Stimulated activated CD4-positive, alpha-beta T cell treated with anti-CD3 and anti-CD28 coated beads, TNF-alpha, amount 100 ng/mL, for 1 hour (primary cell): Measurements from ENCODE around the gene BCAS3.
"Not testable (repeated sequence)": the region's sequence is repeated elsewhere in the genome, so short reads cannot be mapped to it uniquely, and the experiment has no call there.

ENCODE experiments used
- DNase-seq, 3 donors: peaks; one replicate each; pipeline ENCODE4 v3.0.0-alpha.2; 2020; ENCODE audit warnings: low read depth in 3 of 3, low spot score in 1 of 3

BCAS3 gene

DNA sequence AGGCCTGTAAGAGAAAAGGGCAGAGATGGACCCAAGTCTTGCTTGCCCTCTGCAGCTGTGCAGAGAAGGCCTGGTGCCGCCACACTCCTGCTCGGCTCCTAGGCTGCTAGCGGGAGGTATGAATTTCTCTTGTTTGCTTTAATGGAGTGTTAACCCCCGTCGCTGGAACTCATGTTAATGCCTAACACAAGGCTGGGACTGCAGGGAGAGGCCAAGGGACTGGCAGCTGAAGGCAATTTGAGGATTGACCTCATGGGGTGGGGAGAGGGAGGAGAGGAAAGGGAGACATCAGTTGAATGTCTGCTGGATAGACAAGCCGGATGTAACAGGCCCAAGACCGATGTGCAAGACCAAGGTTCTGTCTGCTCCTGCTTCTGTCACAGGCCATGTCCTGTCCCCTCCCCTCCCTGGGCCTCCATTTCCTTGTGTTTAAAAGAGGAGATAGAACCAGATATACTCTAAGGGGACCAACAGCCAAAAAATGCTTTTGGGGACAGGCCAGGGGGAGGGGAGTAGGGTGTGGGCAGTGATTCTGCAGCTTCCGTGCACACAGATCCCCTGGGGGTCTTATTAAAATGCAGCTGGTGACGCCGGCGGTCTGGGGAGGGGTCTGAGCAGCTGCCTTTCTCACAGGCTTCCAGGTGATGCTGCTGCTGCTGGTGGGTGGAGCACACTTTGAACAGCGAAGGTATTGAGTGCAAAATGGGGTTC is 675.3 kb downstream of the BCAS3 start:
- DNase-seq = no peak

DNA sequence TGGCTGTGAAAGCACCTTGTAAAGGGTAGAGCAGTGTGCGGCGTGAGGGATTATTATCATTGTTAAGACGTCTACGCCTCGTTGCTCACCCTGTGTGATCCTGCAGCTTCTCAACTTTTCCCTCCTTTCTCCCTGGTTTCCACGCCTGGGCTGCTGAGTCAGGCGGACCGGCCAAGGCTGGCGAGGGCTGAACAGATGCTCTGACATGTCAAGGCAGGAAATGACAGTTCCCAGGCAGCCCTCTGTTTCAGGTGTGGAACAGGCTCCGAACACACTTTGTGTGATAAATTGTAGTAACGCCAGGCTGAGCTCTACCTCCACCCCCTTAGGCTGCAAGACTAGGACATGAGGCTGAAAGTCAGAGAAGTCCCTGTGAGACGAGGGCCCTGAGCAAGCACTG is 676.0 kb downstream of the BCAS3 start:
- no peak for DNase-seq

DNA sequence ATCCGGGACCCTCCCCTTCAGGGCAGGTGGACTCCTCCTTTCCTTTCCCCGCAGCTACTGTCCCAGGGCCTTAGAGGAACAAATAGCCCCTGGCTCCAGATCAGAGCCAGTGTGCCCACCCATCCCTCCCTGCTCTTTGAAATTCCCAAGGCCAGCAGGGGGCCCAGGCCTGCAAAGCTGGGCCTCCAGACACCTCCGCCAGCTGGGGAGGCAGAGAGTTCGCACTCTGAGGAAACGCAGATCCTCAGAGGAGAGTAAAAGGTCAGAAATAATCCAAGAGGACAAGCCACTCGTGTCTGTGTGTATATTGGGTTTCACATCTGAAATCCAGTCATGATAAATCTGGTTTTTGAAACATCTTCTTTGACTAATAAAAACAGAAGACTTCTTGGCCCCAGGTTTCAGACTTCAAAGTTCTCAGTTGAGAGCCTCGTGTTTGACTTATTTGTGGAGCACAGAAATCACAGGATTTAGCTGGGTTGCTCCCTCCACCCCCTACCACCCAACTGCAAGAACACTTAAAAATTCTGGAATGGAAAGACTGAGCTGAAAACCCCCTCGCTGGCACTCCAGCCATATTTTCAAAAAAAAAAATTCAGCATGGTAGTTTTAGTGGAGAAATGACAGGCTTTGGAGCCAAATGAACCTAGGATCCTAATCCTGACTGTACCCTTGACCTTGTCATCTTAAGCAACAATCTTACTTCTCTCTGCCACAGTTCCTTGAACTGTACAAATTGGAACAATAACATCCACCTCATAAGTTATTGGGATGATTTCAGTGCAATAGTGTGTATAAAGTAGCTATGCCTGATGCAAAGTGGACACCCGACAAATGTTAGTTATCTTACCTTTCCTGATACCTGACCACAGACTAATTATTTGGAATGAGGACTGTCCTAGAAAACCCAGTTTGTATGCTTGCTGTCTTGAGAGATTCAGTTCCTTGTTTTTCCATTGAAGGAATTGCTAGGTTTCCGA is 677.5 kb downstream of the BCAS3 start:
- DNase-seq = no peak

DNA sequence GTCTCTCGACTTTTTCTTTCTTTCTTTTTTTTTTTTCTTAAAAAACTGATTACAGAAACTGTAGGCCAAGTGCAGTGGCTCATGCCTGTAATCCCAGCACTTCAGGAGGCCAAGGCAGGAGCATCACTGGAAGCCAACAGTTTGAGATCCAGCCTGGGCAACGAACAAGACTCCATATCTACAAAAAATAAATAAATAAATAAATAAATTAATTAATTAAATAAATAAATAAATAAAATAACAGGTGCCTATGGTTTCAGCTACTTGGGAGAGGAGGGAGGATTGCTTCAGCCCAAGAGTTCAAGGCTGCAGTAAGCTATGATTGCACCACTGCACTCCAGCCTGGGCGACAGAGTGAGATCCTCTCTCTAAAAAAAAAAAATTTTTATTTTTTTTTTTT is 679.4 kb downstream of the BCAS3 start:
- not testable (repeated sequence) for DNase-seq

DNA sequence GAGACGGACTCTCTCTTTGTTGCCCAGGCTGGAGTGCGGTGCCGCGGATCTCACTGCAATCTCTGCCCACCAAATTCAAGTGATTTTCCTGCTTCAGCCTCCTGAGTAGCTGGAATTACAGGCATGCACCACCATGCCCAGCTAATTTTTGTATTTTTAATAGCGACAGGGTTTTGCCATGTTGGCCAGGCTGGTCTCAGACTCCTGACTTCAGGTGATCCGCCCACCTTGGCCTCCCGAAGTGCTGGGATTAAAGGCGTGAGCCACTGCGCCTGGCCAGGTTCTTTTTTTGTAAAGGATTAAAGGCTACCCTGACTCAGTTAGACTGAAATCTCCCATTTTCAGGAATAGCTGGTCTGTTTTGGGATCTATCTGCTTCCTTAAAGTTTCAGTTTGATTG is 681.9 kb downstream of the BCAS3 start:
- not testable (repeated sequence) for DNase-seq

DNA sequence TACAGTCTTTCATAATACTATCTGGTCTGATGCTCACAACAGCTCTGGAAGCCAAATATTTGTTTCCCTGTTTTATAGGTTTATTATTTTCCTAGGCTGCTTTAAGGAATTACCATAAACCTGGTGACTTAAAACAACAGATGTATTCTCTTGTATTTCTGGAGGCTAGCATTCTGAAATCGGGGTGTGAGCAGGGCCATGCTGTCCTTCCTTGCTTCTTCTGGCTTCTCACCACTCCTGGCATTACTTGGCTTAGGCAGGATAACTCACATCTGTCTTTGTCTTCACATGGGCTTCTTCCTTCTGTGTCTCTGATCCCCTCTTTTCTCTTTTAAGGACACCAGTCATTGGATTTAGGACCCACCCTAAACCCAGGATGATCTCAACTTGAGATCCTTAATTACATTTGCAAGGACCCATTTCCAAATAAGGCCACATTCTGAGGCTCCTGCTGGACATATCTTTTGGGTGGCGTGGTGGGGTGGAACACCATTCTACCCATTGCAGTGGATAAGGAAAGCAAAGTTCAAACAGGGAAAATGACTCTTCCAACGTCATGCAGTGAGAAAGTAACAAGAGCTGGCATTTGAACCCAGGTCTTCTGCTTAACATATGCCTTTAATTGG is 682.8 kb downstream of the BCAS3 start:
- no peak for DNase-seq

DNA sequence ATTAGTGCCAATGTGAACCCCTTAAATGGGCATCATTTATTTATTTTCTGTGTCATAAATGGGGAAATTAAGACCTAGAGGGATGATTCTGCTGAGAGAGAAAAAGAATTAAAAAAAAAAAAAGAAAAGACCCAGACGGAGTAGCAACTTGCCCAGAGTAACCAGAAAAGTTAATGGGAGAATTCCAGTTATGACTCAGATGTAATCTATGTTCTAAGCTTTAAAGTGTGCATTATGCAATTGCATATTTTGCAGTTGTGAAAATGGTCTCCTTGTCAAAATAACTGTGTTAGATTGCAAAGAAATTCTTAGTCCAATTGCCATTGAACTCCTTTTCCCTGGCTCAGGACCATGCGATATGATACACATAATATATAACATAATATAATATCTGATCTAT is 683.4 kb downstream of the BCAS3 start:
- DNase-seq = no peak

DNA sequence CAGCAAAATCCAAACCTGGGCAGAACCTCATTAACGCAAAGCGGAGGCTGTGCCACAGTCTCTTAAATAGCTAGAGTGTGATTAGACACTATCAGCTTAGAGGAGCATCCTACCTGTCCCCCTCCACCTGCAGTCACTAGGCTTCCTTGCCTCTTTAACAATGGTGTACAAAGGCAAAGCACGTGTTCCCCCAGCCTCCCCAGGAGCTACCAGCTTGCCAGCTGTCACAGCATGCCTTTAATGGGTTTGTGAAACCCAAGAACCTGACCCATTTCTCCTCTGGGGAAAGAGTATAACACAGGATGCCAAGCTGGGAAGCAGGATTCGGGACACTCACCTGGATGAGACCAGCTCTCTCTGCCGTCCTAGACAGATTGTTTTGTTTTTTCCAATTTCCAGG is 684.7 kb downstream of the BCAS3 start:
- DNase-seq = no peak

DNA sequence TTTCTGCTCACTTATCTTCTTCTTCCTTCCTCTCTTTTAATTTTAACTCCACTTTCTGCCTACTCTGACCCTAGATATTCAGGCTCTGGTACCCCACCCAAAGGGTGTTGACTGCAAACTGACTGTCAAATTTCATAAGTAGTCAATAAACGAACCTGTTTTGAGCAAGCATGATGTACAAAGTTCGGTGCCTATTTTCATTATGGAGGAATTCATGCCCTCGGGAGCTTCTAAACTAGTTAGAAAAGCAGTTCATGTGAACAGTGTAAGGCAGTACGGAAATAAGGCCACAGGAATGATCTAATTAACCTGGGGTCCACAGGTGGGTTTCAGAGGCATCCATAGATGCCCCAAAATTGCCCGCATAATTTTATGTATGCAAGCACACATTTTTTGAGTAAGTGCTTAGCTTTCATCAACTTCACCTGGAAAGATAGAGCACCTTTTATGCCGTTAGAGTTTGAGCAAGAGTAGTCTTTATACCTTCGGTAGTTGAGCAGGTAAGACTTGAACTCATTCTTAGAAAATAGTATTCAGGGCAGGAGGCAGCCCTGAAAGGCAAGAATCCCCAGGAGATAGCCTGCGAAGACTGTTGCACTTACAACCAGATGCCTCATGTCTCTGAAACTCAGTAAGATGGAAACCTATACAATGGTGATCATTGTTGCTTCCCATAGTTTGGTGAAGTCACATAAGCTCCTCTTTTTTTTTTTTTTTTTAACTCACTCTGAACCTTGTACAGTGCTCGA is 685.4 kb downstream of the BCAS3 start:
- no peak for DNase-seq

DNA sequence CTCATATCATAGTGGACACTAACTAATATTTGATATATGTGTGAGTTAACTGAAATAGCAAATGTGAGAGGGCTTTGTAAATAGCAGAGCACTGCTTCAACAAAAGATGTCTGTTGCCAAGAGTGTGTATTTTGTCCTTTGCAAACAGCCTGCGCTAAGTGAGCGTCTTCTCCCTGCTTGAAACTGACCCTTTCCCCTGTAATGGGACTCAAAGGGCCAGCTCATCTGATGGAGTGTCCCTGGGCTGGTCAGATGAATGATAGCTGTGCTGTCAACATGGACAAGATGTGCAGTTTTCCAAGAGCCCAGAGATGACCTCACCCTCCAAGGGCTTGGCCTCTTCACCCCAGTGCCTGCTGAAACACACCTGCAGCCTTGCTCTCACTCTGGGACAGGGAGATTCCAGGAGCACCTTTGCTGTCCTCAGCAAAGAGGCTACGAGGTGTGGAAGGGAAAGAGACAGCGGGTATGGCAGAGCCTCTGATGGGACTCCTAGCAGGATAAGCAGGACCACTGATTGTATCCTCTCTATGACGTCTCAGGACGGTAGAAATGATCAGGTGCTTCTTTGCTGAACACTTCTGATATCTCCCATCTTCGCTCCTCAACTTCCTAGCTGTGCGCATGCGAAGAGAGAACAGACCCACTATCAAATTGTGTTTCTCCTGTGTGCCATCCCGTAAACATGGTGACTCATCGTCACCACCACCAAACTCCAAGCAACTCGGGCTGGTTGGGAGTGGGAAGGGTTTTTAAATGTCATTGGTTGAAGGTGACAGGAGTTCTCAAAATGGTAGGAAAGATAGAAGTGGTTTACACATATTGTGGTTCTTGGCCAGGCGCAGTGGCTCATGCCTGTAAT is 686.2 kb downstream of the BCAS3 start:
- no peak for DNase-seq

DNA sequence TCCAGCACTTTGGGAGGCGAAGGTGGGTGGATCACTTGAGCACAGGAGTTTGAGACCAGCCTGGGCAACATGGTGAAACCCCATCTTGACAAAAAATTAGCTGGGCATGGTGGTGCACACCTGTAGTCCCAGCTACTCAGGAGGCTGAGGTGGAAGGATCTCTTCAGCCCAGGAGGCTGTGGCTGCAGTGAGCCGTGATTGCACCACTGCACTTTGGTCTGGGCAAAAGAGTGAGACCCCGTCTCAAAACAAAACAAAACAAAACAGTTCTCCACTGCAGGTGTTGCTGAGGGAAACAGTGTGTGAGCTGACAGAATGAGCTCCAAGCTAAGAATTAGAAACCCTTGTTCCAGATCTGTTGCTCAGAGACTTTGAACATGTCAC is 686.8 kb downstream of the BCAS3 start:
- DNase-seq = no peak

DNA sequence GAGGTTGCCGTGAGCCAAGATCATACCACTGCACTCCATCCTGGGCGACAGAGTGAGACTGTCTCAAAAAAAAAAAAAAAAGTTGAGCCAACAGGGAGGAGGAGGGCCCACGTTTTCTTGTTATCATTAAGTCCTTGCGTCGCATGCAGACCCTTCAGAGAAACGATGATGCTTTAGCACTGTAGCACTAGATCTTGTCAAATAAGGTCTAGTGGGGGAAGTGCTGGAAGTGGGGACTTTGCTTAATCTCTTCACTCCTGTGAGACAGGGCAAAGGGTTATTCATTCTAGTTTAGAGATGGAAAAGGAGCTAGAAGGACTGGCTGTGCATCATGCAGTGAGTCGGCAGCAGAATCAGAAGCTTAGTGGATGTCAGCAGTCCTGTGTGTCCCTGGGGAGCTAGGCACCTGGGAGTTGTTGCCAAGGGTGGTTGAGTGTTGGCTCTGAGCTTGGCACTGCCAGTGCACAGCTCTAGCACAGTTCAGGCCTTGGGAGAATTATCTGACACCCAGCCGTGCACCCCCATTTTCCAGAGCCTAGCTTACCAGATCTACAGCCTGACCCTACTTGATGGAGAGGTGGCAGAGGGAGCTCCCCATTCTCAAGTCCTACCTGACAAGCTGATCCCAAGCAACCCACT is 688.5 kb downstream of the BCAS3 start:
- DNase-seq = no peak

DNA sequence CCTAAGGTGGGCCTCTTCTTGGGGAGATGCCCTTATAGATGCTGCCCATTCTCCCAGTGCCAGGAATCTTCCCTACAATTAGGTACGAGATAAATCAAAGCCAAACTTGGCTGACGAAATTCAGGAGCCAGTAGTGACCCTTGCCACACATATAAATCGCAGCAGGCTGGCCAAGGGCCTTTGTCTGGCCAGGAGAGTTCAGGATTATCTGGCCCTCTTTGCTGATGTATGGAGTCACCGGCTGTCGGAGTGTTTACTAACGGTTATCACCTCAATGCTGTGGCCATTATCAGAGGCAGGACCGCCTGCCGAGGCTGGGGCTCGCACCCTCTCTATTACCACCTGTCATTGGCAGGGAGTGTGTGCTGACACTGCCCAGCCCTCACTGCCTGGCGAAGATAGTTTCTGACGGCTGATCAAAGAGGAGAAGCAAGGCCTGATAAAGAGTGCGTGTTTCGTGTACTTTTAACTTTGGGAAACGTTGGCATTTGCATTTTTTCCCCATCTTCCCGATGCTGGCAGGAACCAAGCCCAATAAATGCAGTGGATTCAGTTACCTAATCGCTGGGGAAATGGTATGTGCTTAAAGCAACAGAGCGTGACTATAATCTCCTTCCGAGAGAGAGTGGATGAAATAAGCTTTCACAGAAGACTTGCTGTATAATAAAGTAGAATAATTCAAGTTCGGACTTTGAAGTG is 689.2 kb downstream of the BCAS3 start:
- DNase-seq = no peak

DNA sequence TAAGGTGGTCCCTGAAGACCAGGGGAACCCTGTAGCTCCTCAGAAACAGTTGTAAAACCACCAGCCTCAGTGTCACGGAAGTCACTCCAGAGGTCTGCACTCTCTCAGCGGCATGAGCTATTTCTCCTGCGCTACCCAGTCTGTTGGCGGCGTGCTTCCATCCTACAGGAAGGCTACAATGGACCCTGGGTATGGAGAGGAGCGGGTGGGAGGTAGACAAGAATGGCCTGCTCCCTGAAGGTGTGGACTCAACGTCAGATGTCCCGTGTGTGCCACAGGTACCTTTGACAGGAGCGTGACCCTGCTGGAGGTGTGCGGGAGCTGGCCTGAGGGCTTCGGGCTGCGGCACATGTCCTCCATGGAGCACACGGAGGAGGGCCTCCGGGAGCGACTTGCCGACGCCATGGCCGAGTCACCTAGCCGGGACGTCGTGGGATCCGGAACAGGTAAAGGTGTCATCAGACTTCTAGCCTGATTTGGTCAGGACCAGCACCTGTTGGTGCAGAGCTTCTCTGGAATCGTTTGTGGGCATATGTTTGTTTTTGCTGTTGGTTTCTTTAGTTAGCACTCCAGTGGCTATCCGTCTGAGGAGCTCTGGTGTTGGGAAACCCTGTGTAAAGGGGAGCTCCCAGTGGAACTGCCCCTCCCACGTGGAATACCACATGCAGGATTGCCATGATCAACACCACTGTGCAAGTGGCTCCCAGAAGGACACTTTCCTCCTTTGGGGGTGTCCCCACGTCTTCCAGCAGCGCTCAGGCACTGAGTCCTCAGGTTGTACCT is 690.6 kb downstream of the BCAS3 start:
- no peak for DNase-seq

DNA sequence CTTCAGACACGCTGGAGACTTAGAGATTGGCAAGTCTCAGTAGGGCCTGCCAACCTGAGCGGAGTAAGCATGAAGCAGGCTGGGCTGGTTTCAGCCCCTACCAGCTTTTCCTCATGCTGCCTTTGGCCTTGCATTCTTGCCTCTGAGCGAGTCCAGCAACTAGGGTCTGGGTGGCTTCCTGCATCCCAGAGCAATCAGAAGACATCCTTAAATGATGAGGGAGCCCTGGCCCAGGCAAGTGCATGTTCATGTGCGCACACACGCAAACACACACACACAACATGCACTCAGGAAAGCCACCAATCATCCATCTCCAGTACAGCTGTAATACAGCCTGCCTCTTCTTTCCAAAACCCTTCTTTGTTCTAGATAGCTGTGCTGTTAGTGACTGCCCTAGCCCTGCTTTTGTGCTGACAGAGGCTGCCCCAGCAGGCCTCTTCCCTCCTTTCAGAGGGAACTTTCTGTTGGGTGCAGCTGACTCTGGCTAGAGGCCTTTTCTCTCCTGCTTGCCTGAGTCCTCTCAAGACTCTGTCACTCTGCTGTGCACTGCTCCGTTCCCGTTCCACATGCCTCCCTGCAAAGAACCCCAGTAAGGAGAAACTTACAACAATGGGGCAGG is 691.3 kb downstream of the BCAS3 start:
- DNase-seq = no peak

DNA sequence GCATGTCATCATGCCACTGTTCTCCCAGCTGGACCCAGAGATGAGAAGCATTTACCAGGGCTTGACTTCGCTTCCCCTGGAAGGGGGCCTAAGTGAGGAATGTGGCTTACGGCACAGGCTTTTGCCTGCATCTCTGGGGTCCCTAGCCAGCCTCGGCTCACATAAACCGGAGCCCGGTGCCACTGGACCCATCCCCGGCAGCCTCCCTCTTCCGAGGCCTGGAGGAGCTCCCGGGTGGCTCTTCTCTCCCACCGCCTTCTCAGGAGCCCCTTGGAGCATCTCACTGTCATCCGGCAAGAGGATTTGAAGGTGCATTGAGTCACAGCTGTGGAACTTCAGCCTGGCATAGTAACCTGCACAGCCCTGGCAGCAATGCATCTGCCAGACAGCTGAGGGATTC is 692.1 kb downstream of the BCAS3 start:
- DNase-seq = no peak

DNA sequence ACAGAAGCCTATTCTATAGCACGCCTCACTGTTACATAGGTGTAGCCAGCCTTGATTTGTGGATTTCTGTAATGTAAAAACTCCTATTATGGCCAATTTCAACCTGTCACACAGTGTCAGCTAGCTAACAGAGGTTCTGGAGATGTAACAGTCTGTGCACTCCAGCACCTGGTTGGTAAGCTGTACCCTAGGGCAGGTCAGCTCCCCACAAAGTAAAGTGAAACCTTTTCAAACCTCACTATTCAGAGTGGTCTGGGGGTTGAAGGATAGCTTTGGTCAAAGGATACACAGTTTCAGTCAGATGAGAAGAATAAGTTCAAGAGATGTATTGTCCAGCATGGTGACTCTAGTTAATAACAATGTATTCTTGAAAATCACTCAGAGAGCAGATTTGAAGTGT is 693.5 kb downstream of the BCAS3 start:
- DNase-seq = no peak

DNA sequence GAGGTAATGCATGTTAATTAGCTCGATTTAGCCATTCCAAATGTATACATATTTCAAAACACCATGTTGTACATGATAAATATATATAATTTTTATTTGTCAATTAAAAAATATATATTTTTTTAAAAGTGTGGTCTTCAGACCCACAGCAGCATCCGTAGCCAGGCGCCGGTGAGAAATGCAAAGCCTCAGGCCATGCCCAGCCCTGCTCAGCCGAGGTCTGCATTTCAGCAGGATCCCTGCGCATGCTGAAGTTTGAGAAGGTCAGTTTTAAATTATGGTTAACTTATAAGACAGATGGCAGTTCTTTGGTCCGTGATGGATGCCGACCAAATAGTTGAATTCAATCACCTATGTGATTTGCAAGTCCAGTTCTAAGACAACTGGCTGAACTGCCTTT is 694.0 kb downstream of the BCAS3 start:
- DNase-seq = no peak
